ENCODE results near the gene TECR.

The TECR gene

GRCh38 chr19:14566712-14567077 lies 37.3 kb downstream of the TECR start:
- TF ChIP-seq CTCF (IDR thresholded peaks at IDR 0.05; ENCODE audit: low read depth, low read length, missing control alignments) = no peak
- H3K4me3 ChIP-seq (replicated peaks; ENCODE audit: low read depth, low read length) = no peak overlapping the region
- DNase-seq (ENCODE audit: extremely low read depth, low read depth) = no peak

- TF ChIP-seq CTCF (IDR thresholded peaks at IDR 0.05; ENCODE audit: low read depth, low read length, missing control alignments) = no peak
- no peak for DNase-seq (ENCODE audit: extremely low read depth, low read depth)
- no peak overlapping the region for H3K4me3 ChIP-seq (replicated peaks; ENCODE audit: low read depth, low read length)
These were observed 37.7 kb downstream of the TECR start for GRCh38 chr19:14567079-14567478.

GRCh38 chr19:14570864-14571527 lies 41.6 kb downstream of the TECR start:
- no peak for DNase-seq (ENCODE audit: extremely low read depth, low read depth)
- no peak for TF ChIP-seq CTCF (IDR thresholded peaks at IDR 0.05; ENCODE audit: low read depth, low read length, missing control alignments)
- H3K4me3 ChIP-seq (replicated peaks; ENCODE audit: low read depth, low read length) = peak overlapping the region; percentile 98

GRCh38 chr19:14571695-14572490 lies 42.5 kb downstream of the TECR start, which contains the start of gene NDUFB7:
Gene NDUFB7 (minus strand): TSS chr19:14572066. CDS start chr19:14572000, 66 bp downstream.
- TF ChIP-seq CTCF (IDR thresholded peaks at IDR 0.05; ENCODE audit: low read depth, low read length, missing control alignments) = peak; percentile 74

GRCh38 chr19:14575428-14575980 lies 46.1 kb downstream of the TECR start:
- TF ChIP-seq CTCF (IDR thresholded peaks at IDR 0.05; ENCODE audit: low read depth, low read length, missing control alignments) = no peak
- no peak overlapping the region for H3K4me3 ChIP-seq (replicated peaks; ENCODE audit: low read depth, low read length)
- no peak for DNase-seq (ENCODE audit: extremely low read depth, low read depth)

More at GRCh38 chr19:14571695-14572490, 42.5 kb downstream of the TECR start, which contains the start of gene NDUFB7:
- peak; percentile 82 for DNase-seq (ENCODE audit: extremely low read depth, low read depth)
- H3K4me3 ChIP-seq (replicated peaks; ENCODE audit: low read depth, low read length) = peak within 1 kb of the TSS; percentile 98

- no peak for DNase-seq (ENCODE audit: extremely low read depth, low read depth)
- no peak for TF ChIP-seq CTCF (IDR thresholded peaks at IDR 0.05; ENCODE audit: low read depth, low read length, missing control alignments)
- H3K4me3 ChIP-seq (replicated peaks; ENCODE audit: low read depth, low read length) = no peak overlapping the region
These were observed 47.0 kb downstream of the TECR start for GRCh38 chr19:14576363-14576762.

Data from HFF-Myc (cell line).